IMR-90 (cell line): Measurements from ENCODE around the gene PPP1R9B. TPM values are rescaled to one million over a fixed set of nuclear protein-coding genes. Genes with fewer than 3 reads are reported as not detected.

ENCODE experiments used
- ATAC-seq: fragments of 200-7000 bp; cut with Tn5 transposase; 2 replicates; pipeline ENCODE4 v1.9.1; 2020; ENCODE audit warnings: low read depth, mild to moderate bottlenecking, moderate library complexity
- BruUV-seq: library from RNA; stranded (reverse); fragments of 400-500 nt; replicated peaks from 2 replicates; lab custom pipeline; 2021; lab: Mats Ljungman, UMichigan
- CTCF ChIA-PET: fragments of 300-600 bp; formaldehyde crosslinking; extraction: SDS; loops from one replicate; lab custom pipeline; 2021; ENCODE audit warnings: antibody characterized with exemption; lab: Yijun Ruan, JAX
- POLR2A ChIA-PET: fragments of 300-600 bp; sonication (Branson Sonifier 250); formaldehyde crosslinking; loops from one replicate; lab custom pipeline; 2022; ENCODE audit warnings: antibody characterized with exemption; ENCODE audit not compliant: unreplicated experiment; lab: Charles Lee
- DNase-seq: peaks from one replicate; pipeline ENCODE4 v3.0.0; 2013
- H2AFZ ChIP-seq: replicated peaks from 2 replicates; pipeline ENCODE3; 2013; ENCODE audit warnings: low read length, mild to moderate bottlenecking; ENCODE audit not compliant: poor library complexity
- H2AK5ac ChIP-seq: 2 replicates; pipeline ENCODE4 v1.6.1; 2013; ENCODE audit warnings: low read depth, low read length, inconsistent platforms
- H2AK9ac ChIP-seq: replicated peaks from 2 replicates; pipeline ENCODE3; 2013; ENCODE audit warnings: mild to moderate bottlenecking, low read depth, low read length, moderate library complexity; ENCODE audit not compliant: poor library complexity
- H2BK120ac ChIP-seq: 2 replicates; pipeline ENCODE4 v1.6.1; 2013; ENCODE audit warnings: low read depth, low read length, inconsistent platforms
- H2BK15ac ChIP-seq: 3 replicates; pipeline ENCODE4 v1.6.1; 2013; ENCODE audit warnings: low read depth, low read length, inconsistent platforms
- H2BK20ac ChIP-seq: 2 replicates; pipeline ENCODE4 v1.6.1; 2013; ENCODE audit warnings: low read depth, mild to moderate bottlenecking, inconsistent platforms, low read length, moderate library complexity
- H2BK5ac ChIP-seq: 2 replicates; pipeline ENCODE4 v1.6.1; 2013; ENCODE audit warnings: mild to moderate bottlenecking, low read depth, low read length, inconsistent platforms; ENCODE audit not compliant: poor library complexity, severe bottlenecking
- H3K14ac ChIP-seq: replicated peaks from 2 replicates; pipeline ENCODE4 v1.6.1; 2013; ENCODE audit warnings: low read depth, low read length, inconsistent platforms
- H3K18ac ChIP-seq: 2 replicates; pipeline ENCODE4 v1.6.1; 2013; ENCODE audit warnings: low read depth, low read length, control low read depth
- H3K23ac ChIP-seq: 2 replicates; pipeline ENCODE4 v1.6.1; 2013; ENCODE audit warnings: low read depth, low read length, inconsistent platforms
- H3K27ac ChIP-seq: 2 replicates; pipeline ENCODE4 v1.5.1; 2013; ENCODE audit warnings: mild to moderate bottlenecking, control low read depth, low read length; ENCODE audit not compliant: insufficient read depth
- H3K27me3 ChIP-seq: 2 replicates; pipeline ENCODE4 v1.6.1; 2013; ENCODE audit warnings: low read length; ENCODE audit not compliant: control insufficient read depth, insufficient read depth
- H3K36me3 ChIP-seq: 2 replicates; pipeline ENCODE4 v1.6.1; 2013; ENCODE audit warnings: low read length, mixed read lengths; ENCODE audit not compliant: control insufficient read depth, insufficient read depth
- H3K4ac ChIP-seq: 2 replicates; pipeline ENCODE4 v1.6.1; 2013; ENCODE audit warnings: low read depth, low read length, inconsistent platforms
- H3K4me1 ChIP-seq: 2 replicates; pipeline ENCODE4 v1.6.1; 2013; ENCODE audit warnings: low read length, mixed read lengths; ENCODE audit not compliant: control insufficient read depth, insufficient read depth
- H3K4me2 ChIP-seq: 2 replicates; pipeline ENCODE4 v1.6.1; 2013; ENCODE audit warnings: low read depth, mild to moderate bottlenecking, control low read depth, low read length, moderate library complexity
- H3K4me3 ChIP-seq: 2 replicates; pipeline ENCODE4 v1.5.1; 2013; ENCODE audit warnings: low read depth, mild to moderate bottlenecking, control low read depth, low read length, moderate library complexity; ENCODE audit not compliant: insufficient read depth
- H3K56ac ChIP-seq: 2 replicates; pipeline ENCODE4 v1.6.1; 2013; ENCODE audit warnings: low read length, inconsistent platforms; ENCODE audit not compliant: insufficient read depth; ENCODE audit errors: extremely low read depth
- H3K79me1 ChIP-seq, 2 experiments: 2 replicates each; pipeline ENCODE4 v1.6.1; 2013; ENCODE audit warnings: low read length in 2 of 2, inconsistent platforms in 1 of 2, low read depth in 1 of 2
- H3K9ac ChIP-seq: 2 replicates; pipeline ENCODE4 v1.6.1; 2013; ENCODE audit warnings: low read depth, low read length, control low read depth
- H3K9me1 ChIP-seq: 2 replicates; pipeline ENCODE4 v1.6.1; 2013; ENCODE audit warnings: low read length, inconsistent platforms; ENCODE audit not compliant: insufficient read depth
- H3K9me3 ChIP-seq: 2 replicates; pipeline ENCODE4 v1.6.1; 2013; ENCODE audit warnings: low read length; ENCODE audit not compliant: control insufficient read depth, insufficient read depth
- H4K20me1 ChIP-seq: 2 replicates; pipeline ENCODE4 v1.6.1; 2013; ENCODE audit warnings: low read length, inconsistent platforms; ENCODE audit not compliant: insufficient read depth
- H4K5ac ChIP-seq: 2 replicates; pipeline ENCODE4 v1.6.1; 2013; ENCODE audit warnings: mild to moderate bottlenecking, low read depth, low read length, control low read depth
- H4K8ac ChIP-seq, 2 experiments: 2 replicates each; pipeline ENCODE4 v1.6.1; 2013; ENCODE audit warnings: low read depth in 2 of 2, low read length in 2 of 2, control low read depth in 1 of 2, inconsistent platforms in 1 of 2
- H4K91ac ChIP-seq: 2 replicates; pipeline ENCODE4 v1.6.1; 2013; ENCODE audit warnings: low read depth, low read length, inconsistent platforms; ENCODE audit not compliant: insufficient read depth
- CHD1 ChIP-seq: IDR thresholded peaks from 2 replicates; pipeline ENCODE4 v1.6.1; 2012; ENCODE audit warnings: low read depth, low read length, improper control_type of control experiment
- FOS ChIP-seq: fragments of 150-350 bp; IDR thresholded peaks from 2 replicates; pipeline ENCODE4 v1.6.1; 2016; ENCODE audit warnings: low read depth, low read length
- MXI1 ChIP-seq: IDR thresholded peaks from 2 replicates; pipeline ENCODE4 v1.6.1; 2012; ENCODE audit warnings: low read depth, mild to moderate bottlenecking, low read length, moderate library complexity, borderline replicate concordance
- POLR2A ChIP-seq: IDR thresholded peaks from 2 replicates; pipeline ENCODE4 v1.6.1; 2012; ENCODE audit warnings: mild to moderate bottlenecking, low read depth, low read length
- SMC3 ChIP-seq: fragments of 150-350 bp; IDR thresholded peaks from 2 replicates; pipeline ENCODE4 v1.6.1; 2016; ENCODE audit warnings: low read depth, mild to moderate bottlenecking, antibody characterized with exemption, low read length, moderate library complexity
- WGBS, 2 experiments: methylation state at CpG; one replicate each; pipeline versions ENCODE4 v1.1.5 to v1.1.7; 2013; ENCODE audit warnings: missing lambda C conversion rate in 2 of 2; ENCODE audit not compliant: insufficient read length in 1 of 2; ENCODE audit errors: extremely low coverage in 2 of 2; 5-methylcytosine and 5-hydroxymethylcytosine counted together
- dilution Hi-C: fragments of 300-500 bp; cut with HindIII; formaldehyde crosslinking; loops from one replicate; pipeline ENCODE4 v1.14.3; 2018; ENCODE audit warnings: low sequenced_read_pairs; ENCODE audit not compliant: unreplicated experiment
- in situ Hi-C: fragments of 300-500 bp; cut with MboI; formaldehyde crosslinking; loops from 3 replicates; pipeline ENCODE4 v1.14.3; 2019; ENCODE audit warnings: low sequenced_read_pairs, inconsistent platforms, mixed read lengths
- intact Hi-C: fragments of 100-400 bp; cut with micrococcal nuclease; formaldehyde crosslinking; loops from 2 replicates; pipeline ENCODE4 v1.10.0; 2022
- polyA plus RNA-seq, 3 experiments: library from polyadenylated mRNA; depleted of rRNA; stranded (reverse); fragments of >200 nt; gene quantifications; 2 replicates each; pipeline ENCODE4 v1.2.3, GENCODE V29; 2012; ENCODE audit warnings: low replicate concordance in 1 of 3
- total RNA-seq: library from RNA; depleted of rRNA; stranded (reverse); fragments of >200 nt; gene quantifications from 2 replicates; pipeline ENCODE4 v1.2.3, GENCODE V29; 2012
- TF ChIP-seq, protein P1 (sequence below): fragments of 150-350 bp; IDR thresholded peaks from 2 replicates; pipeline ENCODE4 v1.6.1; 2017; ENCODE audit warnings: mild to moderate bottlenecking, antibody characterized with exemption, low read length, low read depth

Gene PPP1R9B
- total and polyA plus RNA-seq, 2 of the 4 experiments (the other 2 are of a cell fraction): 23.0 to 28.0 TPM

DNA sequence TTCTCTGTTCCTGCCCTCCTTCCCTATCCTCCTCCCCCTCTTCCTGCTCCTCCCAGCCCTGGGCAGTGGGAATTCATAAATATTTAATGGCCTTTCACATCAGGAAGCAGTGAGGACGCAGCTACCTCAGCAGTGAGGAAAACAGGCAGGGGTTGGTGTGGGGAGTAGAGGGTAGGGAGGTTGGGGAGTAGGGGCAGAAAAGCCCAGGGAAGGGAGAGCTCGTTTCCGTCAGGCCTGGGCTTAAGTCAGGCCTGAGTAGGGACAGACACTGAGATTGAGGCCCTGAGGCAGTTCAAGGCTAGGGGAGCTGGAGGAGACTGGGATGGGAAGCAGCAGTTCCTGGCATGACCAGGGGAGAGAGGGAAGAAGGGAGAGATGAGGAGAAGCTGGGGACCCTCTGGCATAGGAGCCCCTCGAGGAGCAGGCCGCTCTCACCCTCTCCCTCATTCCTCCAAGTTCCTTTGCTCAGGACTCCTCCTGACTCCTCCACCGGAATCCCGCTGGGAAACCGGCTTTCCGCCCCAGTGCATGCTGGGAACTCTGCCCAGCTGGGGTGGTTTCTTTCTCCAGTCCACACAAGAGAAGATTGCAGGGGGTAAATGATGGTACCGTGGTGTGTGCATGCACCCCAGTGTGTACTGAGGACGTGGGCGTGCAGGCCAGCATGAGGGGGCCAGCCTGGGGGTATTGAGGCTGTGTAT is 26.7 kb downstream of the PPP1R9B start:
- Histone ChIP-seq H3K9ac (peak overlapping the region; percentile 26), H2BK5ac (no peak overlapping the region), H2BK15ac (peak overlapping the region; percentile 72; the same call in 2 of the 3 replicates), H3K36me3 (peaks cover 4% of the 10 kb centered on the region; the same call in 1 of the 2 replicates), H3K4me3 (no peak overlapping the region), H4K20me1 (no peaks in the 10 kb centered on the region), H4K8ac (peak overlapping the region; percentile 58 to 98), H3K18ac (peak overlapping the region; percentile 47; the same call in 1 of the 2 replicates), H2BK20ac (peak overlapping the region; percentile 14; the same call in 1 of the 2 replicates), H3K9me1 (peaks cover 20% of the 10 kb centered on the region; the same call in 1 of the 2 replicates), H3K56ac (0 out of 2 replicates have a peak overlapping the region, but pooled peaks have one; percentile 30), H3K23ac (peak overlapping the region; percentile 74), H3K4ac (peak overlapping the region; percentile 84), H4K5ac (peak overlapping the region; percentile 93), H3K27ac (peak overlapping the region; percentile 29), H3K4me2 (peak overlapping the region; percentile 40; the same call in 1 of the 2 replicates), H3K14ac (peak overlapping the region; percentile 92), H2AFZ (peak overlapping the region; percentile 91), H2AK5ac (peak overlapping the region; percentile 45), H2AK9ac (peak overlapping the region; percentile 74), H3K27me3 (no peaks in the 10 kb centered on the region), H3K4me1 (peaks cover 13% of the 10 kb centered on the region), H2BK120ac (peak overlapping the region; percentile 71), H4K91ac (peak overlapping the region; percentile 64), H3K79me1 (peaks cover under 1 to 16% of the 10 kb centered on the region in 2 experiments; a peak in 3 of 4 replicates), H3K9me3 (no peaks in the 10 kb centered on the region)
- TF ChIP-seq POLR2A (no peak), MXI1 (no peak), FOS (no peak), CHD1 (no peak), SMC3 (no peak)
- TF ChIP-seq, protein P1, sequence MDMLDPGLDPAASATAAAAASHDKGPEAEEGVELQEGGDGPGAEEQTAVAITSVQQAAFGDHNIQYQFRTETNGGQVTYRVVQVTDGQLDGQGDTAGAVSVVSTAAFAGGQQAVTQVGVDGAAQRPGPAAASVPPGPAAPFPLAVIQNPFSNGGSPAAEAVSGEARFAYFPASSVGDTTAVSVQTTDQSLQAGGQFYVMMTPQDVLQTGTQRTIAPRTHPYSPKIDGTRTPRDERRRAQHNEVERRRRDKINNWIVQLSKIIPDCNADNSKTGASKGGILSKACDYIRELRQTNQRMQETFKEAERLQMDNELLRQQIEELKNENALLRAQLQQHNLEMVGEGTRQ: no peak
- 45% methylated on average over 5 of the region's 12 CpGs; no CpG with 5 or more reads in 1 of the 2 experiments for WGBS, 2 experiments
- no TSS peak for BruUV-seq
- ATAC-seq (peak; percentile 85), DNase-seq (peak; percentile 46)
- dilution Hi-C loops (no loop called here), intact Hi-C loops (no loop called here), in situ Hi-C loops (no loop called here)
- POLR2A ChIA-PET: no interaction called here
- CTCF ChIA-PET: interaction anchor here (0.9 to 1.2 kb wide), 2 partner anchors 9 to 29 kb away, joined by 3 to 4 read pairs; no protein-coding TSS in a partner anchor
